Osteoblast (primary cell): ENCODE measurements around the gene SNCB. TPM values are rescaled to one million over a fixed set of nuclear protein-coding genes. Genes with fewer than 3 reads are reported as not detected.

Source experiments
- DNase-seq: peaks from one replicate; pipeline ENCODE4 v3.0.0; 2011; ENCODE audit warnings: low spot score, mixed read lengths; ENCODE audit not compliant: insufficient read length; ENCODE audit errors: missing footprints
- H2AFZ ChIP-seq: 2 replicates; pipeline ENCODE4 v1.6.0; 2011; ENCODE audit warnings: mild to moderate bottlenecking, low read length
- H3K27ac ChIP-seq: 2 replicates; pipeline ENCODE4 v1.5.1; 2011; ENCODE audit warnings: mild to moderate bottlenecking, low read depth, low read length, moderate library complexity
- H3K27me3 ChIP-seq: 2 replicates; pipeline ENCODE4 v1.6.0; 2012; ENCODE audit warnings: mild to moderate bottlenecking, control low read depth, inconsistent platforms, low read length, moderate library complexity; ENCODE audit not compliant: insufficient read depth
- H3K36me3 ChIP-seq: 2 replicates; pipeline ENCODE4 v1.5.1; 2011; ENCODE audit warnings: mild to moderate bottlenecking, low read length, control low read depth, moderate library complexity; ENCODE audit not compliant: insufficient read depth
- H3K4me1 ChIP-seq: 2 replicates; pipeline ENCODE4 v1.5.1; 2011; ENCODE audit warnings: mild to moderate bottlenecking, low read length, control low read depth, moderate library complexity; ENCODE audit not compliant: insufficient read depth
- H3K4me2 ChIP-seq: 2 replicates; pipeline ENCODE4 v1.6.0; 2011; ENCODE audit warnings: mild to moderate bottlenecking, low read length; ENCODE audit not compliant: insufficient read depth
- H3K4me3 ChIP-seq: fragments of 200-600 bp; sonication (generic); 3 replicates; pipeline ENCODE4 v1.5.1; 2012; ENCODE audit warnings: mild to moderate bottlenecking, low read length, inconsistent platforms; ENCODE audit not compliant: insufficient read depth
- H3K79me2 ChIP-seq: 2 replicates; pipeline ENCODE4 v1.6.0; 2012; ENCODE audit warnings: mild to moderate bottlenecking, low read length, control low read depth, inconsistent platforms; ENCODE audit not compliant: insufficient read depth
- H3K9me3 ChIP-seq: 2 replicates; pipeline ENCODE4 v1.5.1; 2011; ENCODE audit warnings: low read depth, low read length, control low read depth
- H4K20me1 ChIP-seq: 2 replicates; pipeline ENCODE4 v1.6.0; 2012; ENCODE audit warnings: mild to moderate bottlenecking, low read length, control low read depth; ENCODE audit not compliant: insufficient read depth
- total RNA-seq: library from RNA; depleted of rRNA; stranded (reverse); fragments of >200 nt; gene quantifications from 2 replicates; pipeline ENCODE4 v1.2.3, GENCODE V29; 2012
- TF ChIP-seq, protein P1 (sequence below): IDR thresholded peaks from 2 replicates; pipeline ENCODE4 v1.5.1; 2011; ENCODE audit warnings: mild to moderate bottlenecking, low read depth, low read length, moderate library complexity; ENCODE audit errors: extremely low read depth

The SNCB gene
- total RNA-seq, 1 donor, result not detected

DNA sequence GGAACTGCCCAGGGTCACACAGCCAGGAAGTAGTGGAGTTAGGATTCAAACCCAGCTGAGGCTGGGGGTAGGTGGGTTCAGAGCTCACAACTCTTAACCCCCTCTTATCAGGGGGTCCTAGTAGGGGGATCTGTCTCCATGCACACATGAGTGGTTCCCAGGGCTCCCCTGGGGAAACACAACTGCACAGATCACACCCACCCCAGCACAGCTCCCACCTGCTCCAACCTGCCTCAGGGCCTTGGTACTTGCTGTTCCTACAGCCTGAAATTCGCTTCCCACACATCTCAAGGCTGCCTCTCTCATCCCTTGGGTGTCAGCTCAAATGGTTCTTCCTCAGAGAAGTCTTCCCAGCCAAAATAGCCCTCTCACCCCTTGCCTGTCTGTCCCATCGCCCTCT is 4.8 kb downstream of the SNCB start:
- DNase-seq, result no peak
- H3K9me3 ChIP-seq, result no peaks in the 10 kb centered on the region
- H2AFZ ChIP-seq, result no peak overlapping the region
- H3K27ac ChIP-seq, result no peak overlapping the region
- no peak overlapping the region for H3K4me2 ChIP-seq
- H4K20me1 ChIP-seq, result no peaks in the 10 kb centered on the region
- no peaks in the 10 kb centered on the region for H3K4me1 ChIP-seq
- H3K27me3 ChIP-seq, result peaks cover 74% of the 10 kb centered on the region
- H3K79me2 ChIP-seq, result no peaks in the 10 kb centered on the region
- TF ChIP-seq, protein P1, sequence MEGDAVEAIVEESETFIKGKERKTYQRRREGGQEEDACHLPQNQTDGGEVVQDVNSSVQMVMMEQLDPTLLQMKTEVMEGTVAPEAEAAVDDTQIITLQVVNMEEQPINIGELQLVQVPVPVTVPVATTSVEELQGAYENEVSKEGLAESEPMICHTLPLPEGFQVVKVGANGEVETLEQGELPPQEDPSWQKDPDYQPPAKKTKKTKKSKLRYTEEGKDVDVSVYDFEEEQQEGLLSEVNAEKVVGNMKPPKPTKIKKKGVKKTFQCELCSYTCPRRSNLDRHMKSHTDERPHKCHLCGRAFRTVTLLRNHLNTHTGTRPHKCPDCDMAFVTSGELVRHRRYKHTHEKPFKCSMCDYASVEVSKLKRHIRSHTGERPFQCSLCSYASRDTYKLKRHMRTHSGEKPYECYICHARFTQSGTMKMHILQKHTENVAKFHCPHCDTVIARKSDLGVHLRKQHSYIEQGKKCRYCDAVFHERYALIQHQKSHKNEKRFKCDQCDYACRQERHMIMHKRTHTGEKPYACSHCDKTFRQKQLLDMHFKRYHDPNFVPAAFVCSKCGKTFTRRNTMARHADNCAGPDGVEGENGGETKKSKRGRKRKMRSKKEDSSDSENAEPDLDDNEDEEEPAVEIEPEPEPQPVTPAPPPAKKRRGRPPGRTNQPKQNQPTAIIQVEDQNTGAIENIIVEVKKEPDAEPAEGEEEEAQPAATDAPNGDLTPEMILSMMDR, result no peak
- no peak overlapping the region for H3K4me3 ChIP-seq
- H3K36me3 ChIP-seq, result no peaks in the 10 kb centered on the region

DNA sequence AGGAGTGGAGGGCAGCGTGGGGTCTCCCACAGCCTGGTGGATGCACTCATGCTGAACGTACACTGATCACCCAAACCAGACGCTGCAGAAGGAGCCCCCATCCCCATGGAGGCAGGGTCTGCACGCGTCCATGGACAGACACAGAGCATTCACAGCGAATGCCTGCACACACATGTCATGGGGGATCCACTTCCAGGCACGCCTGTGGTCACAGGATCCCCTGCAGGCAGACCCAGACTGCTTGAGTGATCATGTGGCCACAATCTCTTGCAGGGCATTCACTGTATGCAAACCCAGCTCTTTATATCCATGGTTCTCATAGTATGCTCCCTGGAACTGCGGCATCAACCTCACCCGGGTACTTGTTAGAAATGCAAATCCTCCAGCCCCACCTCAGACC is 5.4 kb downstream of the SNCB start:
- no peak overlapping the region for H3K4me3 ChIP-seq
- no peak overlapping the region for H2AFZ ChIP-seq
- H3K9me3 ChIP-seq, result no peaks in the 10 kb centered on the region
- H3K36me3 ChIP-seq, result no peaks in the 10 kb centered on the region
- peaks cover 75% of the 10 kb centered on the region for H3K27me3 ChIP-seq
- TF ChIP-seq, protein P1, result no peak
- H3K4me2 ChIP-seq, result no peak overlapping the region
- H3K4me1 ChIP-seq, result no peaks in the 10 kb centered on the region
- DNase-seq, result no peak
- H3K79me2 ChIP-seq, result no peaks in the 10 kb centered on the region
- no peak overlapping the region for H3K27ac ChIP-seq
- no peaks in the 10 kb centered on the region for H4K20me1 ChIP-seq

DNA sequence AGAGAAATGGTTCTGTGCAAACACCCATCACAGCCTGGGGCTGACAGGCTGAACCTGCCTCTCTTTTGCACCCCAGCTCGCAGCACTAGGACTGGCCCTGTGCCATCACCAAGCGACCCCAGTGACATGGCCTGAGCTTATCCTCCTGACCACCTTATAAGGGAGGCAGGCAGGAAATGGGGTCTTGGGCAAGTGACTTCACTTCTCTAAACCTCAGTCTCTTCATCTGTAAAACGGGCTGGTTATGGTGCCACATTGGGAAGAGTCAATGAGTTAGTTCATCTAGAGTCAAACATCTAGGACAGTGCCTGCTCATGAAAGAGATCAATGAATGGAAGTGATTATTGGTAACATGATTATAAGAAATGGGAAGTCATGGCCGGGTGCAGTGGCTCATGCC is 6.2 kb downstream of the SNCB start:
- no peak overlapping the region for H3K27ac ChIP-seq
- H3K36me3 ChIP-seq, result no peaks in the 10 kb centered on the region
- no peaks in the 10 kb centered on the region for H4K20me1 ChIP-seq
- TF ChIP-seq, protein P1, result no peak
- H3K79me2 ChIP-seq, result no peaks in the 10 kb centered on the region
- no peak for DNase-seq
- no peak overlapping the region for H3K4me3 ChIP-seq
- no peak overlapping the region for H3K4me2 ChIP-seq
- H3K27me3 ChIP-seq, result peaks cover 74% of the 10 kb centered on the region
- no peaks in the 10 kb centered on the region for H3K9me3 ChIP-seq
- no peak overlapping the region for H2AFZ ChIP-seq
- no peaks in the 10 kb centered on the region for H3K4me1 ChIP-seq

DNA sequence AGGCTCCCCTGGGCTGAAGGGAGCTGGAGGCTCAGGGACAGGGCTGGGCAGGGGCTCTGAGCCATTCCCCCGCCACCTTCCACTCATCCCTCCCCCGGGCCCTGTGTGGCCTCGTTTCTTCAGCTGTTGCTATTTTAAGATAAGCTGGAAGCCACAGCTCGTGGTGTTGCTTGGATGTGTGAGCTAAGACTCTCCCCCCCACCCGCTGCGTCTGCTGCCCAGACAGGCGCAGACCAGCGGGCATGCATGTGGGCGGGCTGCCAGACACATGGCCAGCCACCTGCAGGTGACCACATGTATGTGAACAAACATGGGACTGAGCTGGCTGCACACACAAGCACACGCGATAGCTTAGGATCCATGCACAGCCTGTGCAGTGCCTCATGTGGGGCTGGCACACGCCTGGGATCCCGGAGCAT is 8.7 kb downstream of the SNCB start:
- Histone ChIP-seq H3K27me3 (peaks cover 70% of the 10 kb centered on the region), H3K36me3 (no peaks in the 10 kb centered on the region), H3K79me2 (no peaks in the 10 kb centered on the region), H4K20me1 (no peaks in the 10 kb centered on the region), H3K9me3 (no peaks in the 10 kb centered on the region), H2AFZ (no peak overlapping the region), H3K27ac (no peak overlapping the region), H3K4me2 (no peak overlapping the region), H3K4me3 (no peak overlapping the region), H3K4me1 (no peaks in the 10 kb centered on the region)
- peak; percentile 88 for DNase-seq
- TF ChIP-seq, protein P1, result no peak
